H1 (cell line): ENCODE data around the gene CLEC2B. TPM values are rescaled to one million over a fixed set of nuclear protein-coding genes. Genes with fewer than 3 reads are reported as not detected.

Source experiments
- BACH1 ChIP-seq: IDR thresholded peaks from 2 replicates; pipeline ENCODE4 v1.6.1; 2012; ENCODE audit warnings: low read length, improper control_type of control experiment
- PHF8 ChIP-seq: fragments of 200-600 bp; sonication (generic); conservative IDR thresholded peaks from 2 replicates; pipeline ENCODE4 v1.7.1; 2012; ENCODE audit warnings: low read depth, mild to moderate bottlenecking, inconsistent platforms, low read length, moderate library complexity
- RNF2 ChIP-seq: fragments of 200-900, 300-1000 bp; sonication (generic); IDR thresholded peaks from 2 replicates; pipeline ENCODE4 v1.7.1; 2016; ENCODE audit warnings: borderline replicate concordance, low read depth, mild to moderate bottlenecking, antibody characterized with exemption, low read length; ENCODE audit not compliant: poor library complexity, severe bottlenecking; ENCODE audit errors: missing control alignments
- SIRT6 ChIP-seq: IDR thresholded peaks from one replicate; pipeline ENCODE4 v1.7.1; 2012; ENCODE audit warnings: low read length, inconsistent platforms
- polyA plus RNA-seq, 7 experiments: library from polyadenylated mRNA; depleted of rRNA in 3 of 7; stranded (reverse) in 5 of 7; unstranded in 2 of 7; fragments of >200 nt in 5 of 7; fragments of 200-250 nt in 2 of 7; gene quantifications; 1 replicate in 5 of 7; 2 replicates in 1 of 7; 4 replicates in 1 of 7; pipeline versions ENCODE4 v1.2.1 to v1.2.3, GENCODE V29; 2011 to 2013; ENCODE audit warnings: missing spikeins in 2 of 7, mixed read lengths in 2 of 7
- total RNA-seq: library from RNA; stranded (reverse); fragmentation: NEBNext Ultra II Directional; extraction: Animal tissue kit (Norgen Biotek cat#: 25700); gene quantifications from 2 replicates; pipeline ENCODE4 v1.2.1, GENCODE V29; 2021
- TF ChIP-seq, protein P1 (sequence below): IDR thresholded peaks from 2 replicates; pipeline ENCODE4 v1.6.1; 2012; ENCODE audit warnings: low read length, inconsistent platforms

CLEC2B gene
- total and polyA plus RNA-seq, 2 of the 8 experiments (the other 6 are each of a cell fraction or from before 2014, with no cell fraction given): not detected

DNA sequence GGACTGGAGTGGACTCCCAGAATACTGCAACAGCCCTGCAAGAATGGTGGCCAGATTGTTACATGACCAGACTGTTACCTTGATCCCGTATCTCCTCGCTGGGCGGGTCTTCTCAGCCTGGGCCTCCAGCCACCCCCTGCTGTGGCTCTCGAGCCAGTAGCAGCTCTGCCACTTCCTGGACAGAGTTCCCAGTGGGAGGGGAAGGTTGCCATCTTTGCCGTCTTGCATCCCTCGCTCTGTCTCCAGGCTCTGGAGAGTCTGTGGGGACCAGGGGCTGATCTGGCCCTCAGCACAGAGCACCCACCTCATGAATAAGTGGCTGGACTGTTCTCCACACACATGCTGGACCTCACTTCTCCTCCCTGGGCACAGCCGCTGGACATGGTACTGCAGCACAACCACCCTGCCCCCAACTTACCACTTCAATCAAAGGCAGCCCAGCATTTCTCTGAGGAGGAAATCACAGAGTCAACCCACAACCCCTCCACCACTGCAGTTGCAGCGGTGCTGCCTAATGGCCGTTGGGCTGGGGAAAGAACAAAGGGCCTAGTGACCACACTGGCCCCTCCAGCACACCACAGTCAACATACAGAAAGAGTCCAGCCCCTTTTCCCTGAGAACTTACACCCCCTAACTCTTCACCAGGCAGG is 48.7 kb downstream of the CLEC2B start (continued):
- TF ChIP-seq RNF2 (no peak), PHF8 (no peak), BACH1 (no peak), SIRT6 (no peak)
- TF ChIP-seq, protein P1, sequence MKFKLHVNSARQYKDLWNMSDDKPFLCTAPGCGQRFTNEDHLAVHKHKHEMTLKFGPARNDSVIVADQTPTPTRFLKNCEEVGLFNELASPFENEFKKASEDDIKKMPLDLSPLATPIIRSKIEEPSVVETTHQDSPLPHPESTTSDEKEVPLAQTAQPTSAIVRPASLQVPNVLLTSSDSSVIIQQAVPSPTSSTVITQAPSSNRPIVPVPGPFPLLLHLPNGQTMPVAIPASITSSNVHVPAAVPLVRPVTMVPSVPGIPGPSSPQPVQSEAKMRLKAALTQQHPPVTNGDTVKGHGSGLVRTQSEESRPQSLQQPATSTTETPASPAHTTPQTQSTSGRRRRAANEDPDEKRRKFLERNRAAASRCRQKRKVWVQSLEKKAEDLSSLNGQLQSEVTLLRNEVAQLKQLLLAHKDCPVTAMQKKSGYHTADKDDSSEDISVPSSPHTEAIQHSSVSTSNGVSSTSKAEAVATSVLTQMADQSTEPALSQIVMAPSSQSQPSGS: no peak
